Effector memory CD4-positive, alpha-beta T cell (primary cell): Measurements from ENCODE around the gene ANKMY1.

Experiments used
- DNase-seq, 3 donors: peaks; one replicate each; pipeline ENCODE4 v3.0.0-alpha.2; 2020
- H3K27ac ChIP-seq: 2 replicates; pipeline ENCODE4 v1.7.0; 2013; ENCODE audit warnings: mild to moderate bottlenecking, low read length, moderate library complexity; ENCODE audit not compliant: insufficient read depth, poor library complexity, severe bottlenecking
- H3K27me3 ChIP-seq: replicated peaks from 2 replicates; pipeline ENCODE4 v1.7.0; 2013; ENCODE audit warnings: mild to moderate bottlenecking, low read length; ENCODE audit not compliant: insufficient read depth, control insufficient read depth, poor library complexity, severe bottlenecking
- H3K36me3 ChIP-seq: 2 replicates; pipeline ENCODE4 v1.7.0; 2013; ENCODE audit warnings: mild to moderate bottlenecking, low read length, moderate library complexity; ENCODE audit not compliant: control insufficient read depth, insufficient read depth
- H3K4me1 ChIP-seq: 2 replicates; pipeline ENCODE4 v1.7.0; 2013; ENCODE audit warnings: low read length, mild to moderate bottlenecking; ENCODE audit not compliant: control insufficient read depth, insufficient read depth, poor library complexity, severe bottlenecking
- H3K4me3 ChIP-seq: 2 replicates; pipeline ENCODE4 v1.7.0; 2013; ENCODE audit warnings: low read length, low read depth, mild to moderate bottlenecking; ENCODE audit not compliant: insufficient read depth, poor library complexity, severe bottlenecking
- H3K9me3 ChIP-seq: 2 replicates; pipeline ENCODE4 v1.7.0; 2013; ENCODE audit warnings: mild to moderate bottlenecking, low read length, moderate library complexity; ENCODE audit not compliant: control insufficient read depth

Gene ANKMY1

DNA sequence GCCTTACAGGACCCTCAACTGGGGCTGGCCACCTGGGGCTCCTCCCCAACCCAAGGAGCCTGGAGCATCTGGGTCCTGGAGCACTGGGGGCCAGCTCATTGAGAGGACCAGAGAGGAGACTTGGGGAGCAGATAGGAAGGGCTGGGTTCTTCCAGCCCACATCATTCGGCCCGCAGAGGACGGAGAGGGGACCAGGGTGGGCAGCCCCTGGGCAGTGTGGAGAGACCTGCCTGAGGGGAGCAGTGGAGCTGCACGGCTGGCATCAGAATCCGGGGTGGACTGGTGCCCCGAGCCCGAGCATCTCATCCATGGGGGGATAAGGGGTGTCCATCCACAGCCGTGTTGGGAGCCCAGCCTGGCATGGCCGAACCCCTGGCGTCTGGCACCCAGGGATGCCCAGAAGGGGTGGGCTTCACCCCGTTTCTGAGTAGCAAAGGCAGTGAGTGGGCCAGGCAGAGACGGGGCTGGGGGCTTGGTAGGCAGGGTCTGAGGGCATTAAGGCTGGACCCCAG is 111.1 kb downstream of the ANKMY1 start:
- no peak for DNase-seq
- no peaks in the 10 kb centered on the region for H3K36me3 ChIP-seq
- H3K27me3 ChIP-seq, result peaks cover 9% of the 10 kb centered on the region
- H3K4me1 ChIP-seq, result peaks cover under 1% of the 10 kb centered on the region
- H3K9me3 ChIP-seq, result no peaks in the 10 kb centered on the region
- H3K4me3 ChIP-seq, result no peak overlapping the region
- no peak overlapping the region for H3K27ac ChIP-seq

- no peak for DNase-seq
- no peak overlapping the region for H3K27ac ChIP-seq
- H3K36me3 ChIP-seq, result no peaks in the 10 kb centered on the region
- H3K27me3 ChIP-seq, result peaks cover 3% of the 10 kb centered on the region
- H3K4me1 ChIP-seq, result no peaks in the 10 kb centered on the region
- H3K9me3 ChIP-seq, result no peaks in the 10 kb centered on the region
- H3K4me3 ChIP-seq, result no peak overlapping the region
These were observed 111.7 kb downstream of the ANKMY1 start for GRCh38 chr2:240445961-240446663.

DNA sequence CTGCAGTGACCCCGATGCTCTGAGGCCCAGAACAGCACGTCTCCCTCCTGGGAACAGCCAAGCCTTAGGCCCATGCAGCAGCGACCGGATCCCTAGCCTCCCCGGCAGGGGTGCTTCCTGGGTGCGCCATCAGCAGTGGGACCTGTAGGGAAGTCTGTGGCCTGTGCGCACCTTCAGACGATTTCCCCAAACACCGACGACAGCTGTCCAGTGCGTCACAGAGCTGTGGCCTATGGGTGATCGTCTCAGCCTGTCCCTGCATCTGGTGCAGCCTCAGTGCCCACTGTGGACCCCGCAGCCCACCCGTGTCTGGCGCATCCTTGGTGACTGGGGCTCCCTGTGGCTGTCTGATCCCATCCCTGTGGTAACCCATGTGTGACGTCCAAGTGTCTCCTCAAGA is 113.3 kb downstream of the ANKMY1 start:
- Histone ChIP-seq H3K9me3 (no peaks in the 10 kb centered on the region), H3K36me3 (no peaks in the 10 kb centered on the region), H3K27ac (no peak overlapping the region), H3K27me3 (no peaks in the 10 kb centered on the region), H3K4me1 (no peaks in the 10 kb centered on the region), H3K4me3 (no peak overlapping the region)
- no peak for DNase-seq

GRCh38 chr2:240443891-240444301 is 113.9 kb downstream of the ANKMY1 start:
- Histone ChIP-seq H3K27me3 (no peaks in the 10 kb centered on the region), H3K9me3 (no peaks in the 10 kb centered on the region), H3K36me3 (no peaks in the 10 kb centered on the region), H3K27ac (no peak overlapping the region), H3K4me3 (no peak overlapping the region), H3K4me1 (no peaks in the 10 kb centered on the region)
- DNase-seq, result no peak

GRCh38 chr2:240442891-240443715 is 114.7 kb downstream of the ANKMY1 start:
- H3K36me3 ChIP-seq, result no peaks in the 10 kb centered on the region
- H3K27me3 ChIP-seq, result no peaks in the 10 kb centered on the region
- H3K4me1 ChIP-seq, result no peaks in the 10 kb centered on the region
- DNase-seq, result no peak
- H3K9me3 ChIP-seq, result no peaks in the 10 kb centered on the region
- no peak overlapping the region for H3K4me3 ChIP-seq
- no peak overlapping the region for H3K27ac ChIP-seq

GRCh38 chr2:240441993-240442411 is 115.8 kb downstream of the ANKMY1 start:
- Histone ChIP-seq H3K36me3 (no peaks in the 10 kb centered on the region), H3K9me3 (no peaks in the 10 kb centered on the region), H3K4me3 (no peak overlapping the region), H3K4me1 (no peaks in the 10 kb centered on the region), H3K27me3 (peaks cover 5% of the 10 kb centered on the region), H3K27ac (no peak overlapping the region)
- no peak for DNase-seq

- H3K9me3 ChIP-seq, result no peaks in the 10 kb centered on the region
- H3K4me1 ChIP-seq, result peaks cover 5% of the 10 kb centered on the region
- peaks cover 11% of the 10 kb centered on the region for H3K27me3 ChIP-seq
- DNase-seq, result no peak
- no peak overlapping the region for H3K4me3 ChIP-seq
- H3K36me3 ChIP-seq, result no peaks in the 10 kb centered on the region
- no peak overlapping the region for H3K27ac ChIP-seq
These were observed 116.3 kb downstream of the ANKMY1 start for GRCh38 chr2:240441326-240441992.

DNA sequence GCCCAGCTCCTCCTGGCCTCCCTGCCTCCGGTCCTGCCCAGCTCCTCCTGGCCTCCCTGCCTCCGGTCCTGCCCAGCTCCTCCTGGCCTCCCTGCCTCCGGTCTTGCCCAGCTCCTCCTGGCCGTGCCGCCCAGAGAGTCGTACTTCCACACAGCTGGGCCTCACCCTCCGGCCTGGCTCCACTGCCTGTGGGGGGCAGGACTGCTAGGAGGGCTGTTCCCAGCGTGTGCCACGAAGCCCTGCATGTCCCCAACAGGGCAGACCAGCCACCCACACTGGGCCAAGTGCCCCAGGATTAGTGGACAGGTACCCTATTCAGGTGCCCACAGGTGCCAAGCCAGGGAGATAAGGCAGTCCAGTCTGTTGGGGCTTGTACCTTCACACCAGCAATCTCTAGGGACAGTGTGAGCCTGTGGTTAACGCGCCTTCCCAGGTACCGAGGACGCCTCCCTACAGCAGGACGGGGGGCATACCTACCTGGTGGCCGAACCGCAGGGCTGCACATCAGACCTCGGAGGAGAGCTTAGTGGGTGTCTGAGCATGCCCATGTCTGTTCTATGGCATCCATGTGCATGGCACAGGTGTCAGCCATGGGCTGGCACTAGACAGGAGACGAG is 117.0 kb downstream of the ANKMY1 start:
- peaks cover 8% of the 10 kb centered on the region for H3K4me1 ChIP-seq
- H3K4me3 ChIP-seq, result no peak overlapping the region
- no peak for DNase-seq
- H3K36me3 ChIP-seq, result no peaks in the 10 kb centered on the region
- no peak overlapping the region for H3K27ac ChIP-seq
- H3K9me3 ChIP-seq, result no peaks in the 10 kb centered on the region
- H3K27me3 ChIP-seq, result peaks cover 13% of the 10 kb centered on the region

GRCh38 chr2:240440251-240440650 is 117.5 kb downstream of the ANKMY1 start:
- no peak for DNase-seq
- no peaks in the 10 kb centered on the region for H3K36me3 ChIP-seq
- H3K4me3 ChIP-seq, result no peak overlapping the region
- peaks cover 8% of the 10 kb centered on the region for H3K4me1 ChIP-seq
- H3K9me3 ChIP-seq, result no peaks in the 10 kb centered on the region
- peaks cover 13% of the 10 kb centered on the region for H3K27me3 ChIP-seq
- no peak overlapping the region for H3K27ac ChIP-seq
